HepG2 (cell line): ENCODE data around the gene EPB41L3. TPM values are rescaled to one million over a fixed set of nuclear protein-coding genes. Genes with fewer than 3 reads are reported as not detected.

ENCODE experiments used
- ATAC-seq: fragments of 200-7000 bp; cut with Tn5 transposase; 3 replicates; pipeline ENCODE4 v1.9.1; 2020; ENCODE audit warnings: mild to moderate bottlenecking, moderate library complexity
- BruUV-seq: library from RNA; stranded (reverse); fragments of 400-500 nt; replicated peaks from 2 replicates; lab custom pipeline; 2021; lab: Mats Ljungman, UMichigan
- CTCF ChIA-PET: fragments of 300-600 bp; formaldehyde crosslinking; extraction: SDS; loops from one replicate; lab custom pipeline; 2021; ENCODE audit warnings: low total read pairs, inconsistent platforms, low intra/inter-chr PET ratio; lab: Yijun Ruan, JAX
- POLR2A ChIA-PET: fragments of 350-600 bp; sonication (Branson Sonifier 250); formaldehyde crosslinking; loops from one replicate; lab custom pipeline; 2020; ENCODE audit warnings: antibody characterized with exemption, inconsistent platforms; lab: Yijun Ruan, JAX
- DNase-seq: peaks from one replicate; pipeline ENCODE4 v3.0.0-alpha.2; 2015; ENCODE audit warnings: low spot score
- FAIRE-seq: peaks from 3 replicates; lab custom pipeline; 2011; peaks lifted over from hg19 to GRCh38; lab: Jason Lieb, UNC
- H2AFZ ChIP-seq: one replicate; pipeline ENCODE4 v1.6.1; 2011; ENCODE audit warnings: low read length, inconsistent platforms
- H3K27ac ChIP-seq: fragments of 300-600 bp; 3 replicates; pipeline ENCODE4 v1.8.0; 2011; ENCODE audit warnings: mixed run types, mild to moderate bottlenecking, mixed read lengths, low read length, inconsistent platforms; ENCODE audit not compliant: insufficient read depth; ENCODE audit errors: extremely low read length
- H3K27me3 ChIP-seq, 2 experiments: fragments of 200-600 bp in 1 of 2; 2 replicates in 1 of 2; 3 replicates in 1 of 2; pipeline versions ENCODE4 v1.6.0 to v1.8.0; 2011; ENCODE audit warnings: low read length in 2 of 2, mild to moderate bottlenecking in 2 of 2, moderate library complexity in 2 of 2, inconsistent platforms in 1 of 2; ENCODE audit not compliant: insufficient read depth in 2 of 2, control insufficient read depth in 1 of 2
- H3K36me3 ChIP-seq, 2 experiments: fragments of 200-600 bp in 1 of 2; replicated peaks in 1 of 2; 2 replicates in 1 of 2; 3 replicates in 1 of 2; pipeline versions ENCODE4 v1.5.1 to v1.8.0; 2011; ENCODE audit warnings: low read length in 2 of 2, inconsistent platforms in 1 of 2; ENCODE audit not compliant: insufficient read depth in 2 of 2, control insufficient read depth in 1 of 2
- H3K4me1 ChIP-seq: 2 replicates; pipeline ENCODE4 v1.5.1; 2012; ENCODE audit warnings: low read length, inconsistent platforms; ENCODE audit not compliant: insufficient read depth
- H3K4me2 ChIP-seq: 2 replicates; pipeline ENCODE4 v1.6.0; 2011; ENCODE audit warnings: low read depth, low read length, inconsistent platforms
- H3K4me3 ChIP-seq, 3 experiments: fragments of 200-600 bp in 1 of 3; sonication (generic), shearing (Covaris generic) in 1 of 3; replicated peaks in 1 of 3; 2 replicates each; pipeline ENCODE4 v1.5.1; 2011 to 2016; ENCODE audit warnings: low read length in 3 of 3, inconsistent platforms in 2 of 3, low read depth in 2 of 3, mild to moderate bottlenecking in 2 of 3, control low read depth in 1 of 3, mixed read lengths in 1 of 3; ENCODE audit not compliant: insufficient read depth in 1 of 3
- H3K79me2 ChIP-seq: one replicate; pipeline ENCODE4 v1.6.1; 2011; ENCODE audit warnings: low read length, inconsistent platforms; ENCODE audit not compliant: insufficient read depth
- H3K9ac ChIP-seq: 2 replicates; pipeline ENCODE4 v1.6.0; 2011; ENCODE audit warnings: mild to moderate bottlenecking, low read depth, low read length, inconsistent platforms; ENCODE audit not compliant: insufficient read depth
- H3K9me3 ChIP-seq: 2 replicates; pipeline ENCODE4 v1.5.1; 2012; ENCODE audit warnings: mild to moderate bottlenecking, low read length
- H4K20me1 ChIP-seq: 2 replicates; pipeline ENCODE4 v1.6.0; 2011; ENCODE audit warnings: inconsistent platforms, mild to moderate bottlenecking, low read length, moderate library complexity; ENCODE audit not compliant: insufficient read depth
- CBFB ChIP-seq: sonication (generic); formaldehyde crosslinking; IDR thresholded peaks from 2 replicates; pipeline ENCODE4 v1.4.0; 2020; ENCODE audit warnings: missing genetic modification reagents
- CENPT ChIP-seq: sonication (generic); formaldehyde crosslinking; IDR thresholded peaks from 2 replicates; pipeline ENCODE4 v1.8.0; 2022; ENCODE audit warnings: low read depth, mild to moderate bottlenecking, moderate library complexity, missing genetic modification reagents
- EED ChIP-seq: sonication (generic); formaldehyde crosslinking; IDR thresholded peaks from 2 replicates; pipeline ENCODE4 v1.5.0; 2020; ENCODE audit warnings: mild to moderate bottlenecking, missing genetic modification reagents
- ESRRA ChIP-seq: sonication (generic); formaldehyde crosslinking; IDR thresholded peaks from 2 replicates; pipeline ENCODE4 v1.5.1; 2020; ENCODE audit warnings: mild to moderate bottlenecking, low read depth, missing genetic modification reagents
- ETV5 ChIP-seq: IDR thresholded peaks from 2 replicates; pipeline ENCODE4 v1.6.1; 2018; ENCODE audit warnings: missing biosample characterization, missing genetic modification reagents, inconsistent platforms, borderline replicate concordance
- GLI4 ChIP-seq: sonication (generic); formaldehyde crosslinking; IDR thresholded peaks from 2 replicates; pipeline ENCODE4 v1.5.1; 2020; ENCODE audit warnings: missing genetic modification reagents, mild to moderate bottlenecking, moderate library complexity, borderline replicate concordance
- KAT2B ChIP-seq: fragments of 150-350 bp; IDR thresholded peaks from 2 replicates; pipeline ENCODE4 v1.6.1; 2014; ENCODE audit warnings: low read depth, low read length, borderline replicate concordance
- MIER2 ChIP-seq: IDR thresholded peaks from 2 replicates; pipeline ENCODE4 v1.6.1; 2016; ENCODE audit warnings: missing biosample characterization, missing genetic modification reagents
- NFKBIZ ChIP-seq: IDR thresholded peaks from 2 replicates; pipeline ENCODE4 v1.6.1; 2018; ENCODE audit warnings: missing genetic modification reagents, missing compliant biosample characterization
- POGZ ChIP-seq: sonication (generic); formaldehyde crosslinking; IDR thresholded peaks from 2 replicates; pipeline ENCODE4 v1.4.0; 2020; ENCODE audit warnings: mild to moderate bottlenecking, missing genetic modification reagents
- RXRA ChIP-seq: sonication (generic); formaldehyde crosslinking; IDR thresholded peaks from 2 replicates; pipeline ENCODE4 v1.5.1; 2020; ENCODE audit warnings: missing genetic modification reagents
- SOX6 ChIP-seq, 2 experiments: fragments of 450-650 bp in 1 of 2; sonication (generic) in 1 of 2; formaldehyde crosslinking in 1 of 2; IDR thresholded peaks; 2 replicates each; pipeline versions ENCODE4 v1.4.0 to v1.6.1; 2017 to 2020; ENCODE audit warnings: antibody characterized with exemption in 1 of 2, mild to moderate bottlenecking in 1 of 2, missing genetic modification reagents in 1 of 2
- TBL1XR1 ChIP-seq: fragments of 150-350 bp; IDR thresholded peaks from 2 replicates; pipeline ENCODE4 v1.6.1; 2014; ENCODE audit warnings: borderline replicate concordance, low read length; ENCODE audit not compliant: partially characterized antibody
- U2AF1 ChIP-seq: fragments of 200-400 bp; formaldehyde crosslinking; optimal IDR thresholded peaks from 2 replicates; pipeline ENCODE3; 2017; ENCODE audit warnings: mild to moderate bottlenecking, low read depth, low read length
- ZBTB25 ChIP-seq: IDR thresholded peaks from 2 replicates; pipeline ENCODE4 v1.6.1; 2018; ENCODE audit warnings: missing genetic modification reagents
- ZNF407 ChIP-seq: sonication (generic); formaldehyde crosslinking; IDR thresholded peaks from one replicate; pipeline ENCODE4 v1.5.1; 2020; ENCODE audit warnings: mild to moderate bottlenecking, missing genetic modification reagents; ENCODE audit errors: not compliant biosample characterization
- WGBS: methylation state at CpG from one replicate; pipeline ENCODE4 v1.1.6; 2017; ENCODE audit warnings: low lambda C conversion rate; 5-methylcytosine and 5-hydroxymethylcytosine counted together
- in situ Hi-C: cut with HindIII; loops from 2 replicates; pipeline ENCODE4 v1.10.0; 2017; ENCODE audit warnings: low pct_unique_long_range_greater_than_20kb; ENCODE audit not compliant: extremely low pct_ligation_motif_present
- intact Hi-C: fragments of 100-400 bp; cut with micrococcal nuclease; formaldehyde crosslinking; loops from one replicate; pipeline ENCODE4 v1.10.0; 2022; ENCODE audit not compliant: unreplicated experiment
- polyA plus RNA-seq, 8 experiments: library from polyadenylated mRNA; depleted of rRNA in 3 of 8; stranded (reverse) in 7 of 8; unstranded in 1 of 8; fragments of >200 nt; fragmentation: Illumina TruSeq in 4 of 8; extraction: Trizol in 4 of 8; gene quantifications; 2 replicates each; pipeline versions ENCODE4 v1.2.1 to v1.2.3, GENCODE V29; 2011 to 2016; ENCODE audit warnings: low read depth in 4 of 8, missing spikeins in 1 of 8, mixed read lengths in 1 of 8; ENCODE audit not compliant: insufficient read depth in 1 of 8
- total RNA-seq, 5 experiments: library from RNA; depleted of rRNA; stranded (reverse); fragments of >200 nt; fragmentation: Illumina TruSeq; extraction: Trizol; gene quantifications; 2 replicates each; pipeline ENCODE4 v1.2.3, GENCODE V29; 2016; ENCODE audit warnings: low read depth in 1 of 5

EPB41L3 gene
- total and polyA plus RNA-seq, 2 of the 13 experiments (the other 11 are each of a cell fraction or from before 2014, with no cell fraction given), result not detected

- no peak for TF ChIP-seq ZNF407 (CRISPR knock-in tag)
- TF ChIP-seq, all 625 proteins: peak for 0
Observed at GRCh38 chr18:5529471-5529870, 14.3 kb downstream of the EPB41L3 start (continued).

GRCh38 chr18:5527603-5528002, 16.2 kb downstream of the EPB41L3 start:
- 9% methylated on average over 6 of the region's 6 CpGs for WGBS
- FAIRE-seq, result no peak
- no peak overlapping the region for H3K4me3 ChIP-seq
- in situ Hi-C loops, result no loop called here
- H3K27me3 ChIP-seq, result no peaks in the 10 kb centered on the region; a peak in 1 of 5 replicates
- H3K4me2 ChIP-seq, result no peak overlapping the region
- no peaks in the 10 kb centered on the region for H3K79me2 ChIP-seq
- POLR2A ChIA-PET, result no interaction called here
- H3K9me3 ChIP-seq, result no peaks in the 10 kb centered on the region
- CTCF ChIA-PET, result no interaction called here
- H2AFZ ChIP-seq, result no peak overlapping the region
- H4K20me1 ChIP-seq, result no peaks in the 10 kb centered on the region
- no TSS peak for BruUV-seq
- H3K9ac ChIP-seq, result no peak overlapping the region
- ATAC-seq, result no peak
- no peaks in the 10 kb centered on the region for H3K4me1 ChIP-seq
- no peak for DNase-seq
- intact Hi-C loops, result no loop called here
- no peaks in the 10 kb centered on the region for H3K36me3 ChIP-seq
- no peak overlapping the region for H3K27ac ChIP-seq
- TF ChIP-seq TBL1XR1, result no peak
- TF ChIP-seq SOX6 (IDR thresholded peaks at IDR 0.05), result no peak
- TF ChIP-seq SOX6 (CRISPR knock-in tag; IDR thresholded peaks at IDR 0.05), result no peak
- TF ChIP-seq MIER2 (CRISPR knock-in tag), result no peak
- TF ChIP-seq RXRA (CRISPR knock-in tag), result no peak
- TF ChIP-seq POGZ (CRISPR knock-in tag), result no peak
- no peak for TF ChIP-seq KAT2B
- TF ChIP-seq NFKBIZ (CRISPR knock-in tag), result no peak
- no peak for TF ChIP-seq GLI4 (CRISPR knock-in tag)
- no peak for TF ChIP-seq ETV5 (CRISPR knock-in tag)
- no peak for TF ChIP-seq ZBTB25 (CRISPR knock-in tag)
- TF ChIP-seq CBFB (CRISPR knock-in tag), result no peak
- TF ChIP-seq ESRRA (CRISPR knock-in tag), result no peak
- TF ChIP-seq EED (CRISPR knock-in tag), result no peak
- TF ChIP-seq CENPT (CRISPR knock-in tag), result no peak
- no peak for TF ChIP-seq U2AF1
